ENCODE results near the gene ZIC2. TPM values are rescaled to one million over a fixed set of nuclear protein-coding genes. Genes with fewer than 3 reads are reported as not detected.
A peak's percentile ranks its signal among the peaks of the same experiment; 100 is the strongest.

Gene ZIC2
- total RNA-seq, 1 experiment from 2014 or later = 426 TPM

DNA sequence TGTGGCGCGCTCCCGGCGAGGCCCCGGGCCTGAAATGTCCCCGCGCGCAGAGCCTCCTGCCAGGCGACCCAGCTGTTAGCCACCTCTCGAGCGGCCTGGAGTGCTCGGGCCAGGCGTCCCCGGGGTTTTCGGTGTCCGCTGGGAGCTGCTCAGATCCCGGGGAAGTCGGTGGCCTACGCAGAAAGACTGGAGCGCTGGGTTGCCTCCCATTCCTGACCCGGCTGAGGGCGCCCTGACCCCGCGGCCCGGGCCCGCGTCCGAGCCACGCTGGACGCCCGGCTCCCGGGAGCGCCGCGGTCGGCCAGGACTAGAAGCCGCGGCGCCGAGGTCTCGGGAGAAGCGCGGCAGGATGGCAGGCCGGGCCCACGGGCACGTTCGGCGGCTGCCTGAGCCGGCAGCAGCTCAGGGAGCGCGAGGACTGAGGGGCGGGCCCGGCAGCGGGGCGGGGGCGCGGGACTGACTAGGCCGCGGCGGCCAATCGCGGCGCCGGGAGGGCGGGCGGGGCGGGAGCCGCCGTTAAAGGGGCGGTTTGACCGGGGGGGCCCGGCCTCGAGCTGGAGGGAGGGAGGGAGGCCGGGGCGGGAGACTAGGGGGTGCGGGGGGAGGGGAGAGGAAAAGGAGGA is 1.3 kb upstream of the ZIC2 start:
- Histone ChIP-seq H4K8ac (replicated peaks; ENCODE audit: insufficient read length, low read depth, low read length) (no peak overlapping the region), H2BK20ac (ENCODE audit: low read depth, low read length, poor library complexity, severe bottlenecking) (no peak overlapping the region), H4K5ac (ENCODE audit: insufficient read length, low read depth, low read length) (no peak overlapping the region), H4K91ac (ENCODE audit: insufficient read length, low read depth, low read length) (no peak overlapping the region), H3K14ac (ENCODE audit: insufficient read depth, low read length) (peak overlapping the region; percentile 96), H3K4me2 (ENCODE audit: insufficient read depth, insufficient read length, low read length) (peak overlapping the region; percentile 85), H2AFZ (ENCODE audit: low read length) (no peak overlapping the region), H3T11ph (ENCODE audit: low read length) (no peak overlapping the region), H2BK5ac (ENCODE audit: insufficient read length, low read length) (no peak overlapping the region), H4K20me1 (ENCODE audit: control insufficient read depth, insufficient read depth, insufficient read length) (no peaks in the 10 kb centered on the region), H3K9ac (ENCODE audit: extremely low read depth, insufficient read length, low read length) (peak overlapping the region; percentile 91), H3K56ac (ENCODE audit: insufficient read length, low read depth, low read length) (no peak overlapping the region), H2AK5ac (ENCODE audit: insufficient read length, low read length) (no peak overlapping the region), H2BK12ac (ENCODE audit: insufficient read length, low read depth, low read length) (peak overlapping the region; percentile 77), H2BK120ac (ENCODE audit: low read depth, low read length, poor library complexity, severe bottlenecking) (no peak overlapping the region), H3K4me1 (ENCODE audit: insufficient read depth, low read length) (peaks cover 5% of the 10 kb centered on the region), H3K23me2 (ENCODE audit: insufficient read length, low read depth, low read length, poor library complexity, severe bottlenecking) (peaks cover 43% of the 10 kb centered on the region), H3K27ac (ENCODE audit: insufficient read length, low read depth, low read length) (peak overlapping the region; percentile 6), H3K23ac (ENCODE audit: insufficient read length, low read depth, low read length) (no peak overlapping the region), H3K79me1 (ENCODE audit: insufficient read depth, low read depth, low read length, poor library complexity, severe bottlenecking) (peaks cover 3% of the 10 kb centered on the region), H2BK15ac (ENCODE audit: low read depth, low read length) (no peak overlapping the region), H3K79me2 (ENCODE audit: insufficient read depth, low read length) (peaks cover 25% of the 10 kb centered on the region), H3K4ac (ENCODE audit: low read depth, low read length) (no peak overlapping the region), H3K18ac (ENCODE audit: insufficient read length, low read depth, low read length) (peak overlapping the region; percentile 70), H3K27me3 (ENCODE audit: insufficient read depth, low read length) (peaks cover 12% of the 10 kb centered on the region; the same call in 1 of the 2 replicates), H3K9me3 (ENCODE audit: control insufficient read depth, low read depth, low read length) (no peaks in the 10 kb centered on the region)
- H3K27ac Mint-ChIP-seq = no peak overlapping the region; a peak in 1 of 7 replicates
- H3K4me3 Mint-ChIP-seq = peak overlapping the region; percentile 85 to 94
- H3K27me3 Mint-ChIP-seq (ENCODE audit: low read depth) = peaks cover 44% of the 10 kb centered on the region
- H3K4me1 Mint-ChIP-seq = peaks cover 34 to 39% of the 10 kb centered on the region in 2 experiments
- H3K36me3 Mint-ChIP-seq (ENCODE audit: insufficient read depth in 1 of 3, low read depth in 3 of 3) = peaks cover 26 to 28% (median 27%) of the 10 kb centered on the region in 3 experiments
- peak; percentile 89 for DNase-seq
- no CpG with 5 or more reads among the region's 76 CpGs for WGBS (ENCODE audit: extremely low coverage, insufficient read length, low lambda C conversion rate)
- TF ChIP-seq, protein P1, sequence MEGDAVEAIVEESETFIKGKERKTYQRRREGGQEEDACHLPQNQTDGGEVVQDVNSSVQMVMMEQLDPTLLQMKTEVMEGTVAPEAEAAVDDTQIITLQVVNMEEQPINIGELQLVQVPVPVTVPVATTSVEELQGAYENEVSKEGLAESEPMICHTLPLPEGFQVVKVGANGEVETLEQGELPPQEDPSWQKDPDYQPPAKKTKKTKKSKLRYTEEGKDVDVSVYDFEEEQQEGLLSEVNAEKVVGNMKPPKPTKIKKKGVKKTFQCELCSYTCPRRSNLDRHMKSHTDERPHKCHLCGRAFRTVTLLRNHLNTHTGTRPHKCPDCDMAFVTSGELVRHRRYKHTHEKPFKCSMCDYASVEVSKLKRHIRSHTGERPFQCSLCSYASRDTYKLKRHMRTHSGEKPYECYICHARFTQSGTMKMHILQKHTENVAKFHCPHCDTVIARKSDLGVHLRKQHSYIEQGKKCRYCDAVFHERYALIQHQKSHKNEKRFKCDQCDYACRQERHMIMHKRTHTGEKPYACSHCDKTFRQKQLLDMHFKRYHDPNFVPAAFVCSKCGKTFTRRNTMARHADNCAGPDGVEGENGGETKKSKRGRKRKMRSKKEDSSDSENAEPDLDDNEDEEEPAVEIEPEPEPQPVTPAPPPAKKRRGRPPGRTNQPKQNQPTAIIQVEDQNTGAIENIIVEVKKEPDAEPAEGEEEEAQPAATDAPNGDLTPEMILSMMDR (conservative IDR thresholded peaks at IDR 0.05) = no peak
- peaks cover 21 to 25% of the 10 kb centered on the region in 2 experiments for H3K9me3 Mint-ChIP-seq

Measured in H9 (cell line).